Bronchial epithelial cell (primary cell): ENCODE results near the gene GEMIN2. TPM values are rescaled to one million over a fixed set of nuclear protein-coding genes. Genes with fewer than 3 reads are reported as not detected.
A peak's percentile ranks its signal among the peaks of the same experiment; 100 is the strongest.

Experiments
- DNase-seq: peaks from one replicate; pipeline ENCODE4 v3.0.0-alpha.2; 2010; ENCODE audit warnings: low read depth
- FAIRE-seq: peaks from 2 replicates; lab custom pipeline; 2011; peaks lifted over from hg19 to GRCh38; lab: Jason Lieb, UNC
- H3K27me3 ChIP-seq: 2 replicates; pipeline ENCODE4 v1.5.1; 2011; ENCODE audit warnings: low read length; ENCODE audit not compliant: control insufficient read depth, insufficient read depth
- H3K36me3 ChIP-seq: 2 replicates; pipeline ENCODE4 v1.5.1; 2011; ENCODE audit warnings: low read length; ENCODE audit not compliant: control insufficient read depth, insufficient read depth
- H3K4me3 ChIP-seq: 2 replicates; pipeline ENCODE4 v1.5.1; 2011; ENCODE audit warnings: mild to moderate bottlenecking, low read depth, low read length, control low read depth
- CTCF ChIP-seq: IDR thresholded peaks from 2 replicates; pipeline ENCODE4 v1.5.1; 2011; ENCODE audit warnings: mild to moderate bottlenecking, moderate library complexity, low read length, control low read depth, inconsistent platforms; ENCODE audit not compliant: insufficient read depth, severe bottlenecking
- total RNA-seq: library from RNA; depleted of rRNA; stranded (reverse); fragments of >200 nt; gene quantifications from 2 replicates; pipeline ENCODE4 v1.2.1, GENCODE V29; 2014

GEMIN2 gene
- total RNA-seq, 1 donor from 2014 or later = 31.9 TPM

- Histone ChIP-seq H3K36me3 (peaks cover 1% of the 10 kb centered on the region), H3K27me3 (no peaks in the 10 kb centered on the region), H3K4me3 (peak overlapping the region; percentile 95)
- DNase-seq = no peak
- FAIRE-seq = no peak
- no peak for TF ChIP-seq CTCF
These were observed 54.5 kb downstream of the GEMIN2 start for GRCh38 chr14:39168591-39168990.

- Histone ChIP-seq H3K27me3 (no peaks in the 10 kb centered on the region), H3K4me3 (peak overlapping the region; percentile 95), H3K36me3 (peaks cover 1% of the 10 kb centered on the region)
- peak; percentile 0 for TF ChIP-seq CTCF
- peak; percentile 39 for DNase-seq
- FAIRE-seq = no peak
These were observed 55.4 kb downstream of the GEMIN2 start for GRCh38 chr14:39169541-39169900.

GRCh38 chr14:39173198-39173597 lies 59.1 kb downstream of the GEMIN2 start:
- no peak overlapping the region for H3K4me3 ChIP-seq
- DNase-seq (no peak), FAIRE-seq (no peak)
- H3K27me3 ChIP-seq = no peaks in the 10 kb centered on the region
- TF ChIP-seq CTCF = no peak
- peaks cover 5% of the 10 kb centered on the region for H3K36me3 ChIP-seq

- peaks cover 11% of the 10 kb centered on the region for H3K36me3 ChIP-seq
- TF ChIP-seq CTCF = no peak
- DNase-seq = peak; percentile 98
- peak within 1 kb of the TSS; percentile 96 for H3K4me3 ChIP-seq
- FAIRE-seq = peak; percentile 76
- H3K27me3 ChIP-seq = no peaks in the 10 kb centered on the region
These were observed 60.7 kb downstream of the GEMIN2 start, which contains the start of gene PNN for GRCh38 chr14:39174560-39175444. PNN (plus strand) TSS chr14:39175254; CDS start chr14:39175280, 26 bp downstream.

- peak; percentile 17 for DNase-seq
- no peak for TF ChIP-seq CTCF
- H3K36me3 ChIP-seq = peaks cover 14% of the 10 kb centered on the region
- no peak for FAIRE-seq
- H3K4me3 ChIP-seq = peak overlapping the region; percentile 96
- no peaks in the 10 kb centered on the region for H3K27me3 ChIP-seq
These were observed 61.5 kb downstream of the GEMIN2 start for GRCh38 chr14:39175445-39176262.
